C4-2B (cell line): ENCODE data around the gene ZNF281.

Experiments used
- ZFX ChIP-seq: fragments of 450-650 bp; IDR thresholded peaks from 2 replicates; pipeline ENCODE4 v1.6.1; 2017
- TF ChIP-seq, protein P1 (sequence below): fragments of 450-650 bp; conservative IDR thresholded peaks from 2 replicates; pipeline ENCODE4 v1.5.1; 2017; ENCODE audit warnings: mild to moderate bottlenecking

GRCh38 chr1:200378096-200378495, 31.7 kb downstream of the ZNF281 start:
- TF ChIP-seq, protein P1, sequence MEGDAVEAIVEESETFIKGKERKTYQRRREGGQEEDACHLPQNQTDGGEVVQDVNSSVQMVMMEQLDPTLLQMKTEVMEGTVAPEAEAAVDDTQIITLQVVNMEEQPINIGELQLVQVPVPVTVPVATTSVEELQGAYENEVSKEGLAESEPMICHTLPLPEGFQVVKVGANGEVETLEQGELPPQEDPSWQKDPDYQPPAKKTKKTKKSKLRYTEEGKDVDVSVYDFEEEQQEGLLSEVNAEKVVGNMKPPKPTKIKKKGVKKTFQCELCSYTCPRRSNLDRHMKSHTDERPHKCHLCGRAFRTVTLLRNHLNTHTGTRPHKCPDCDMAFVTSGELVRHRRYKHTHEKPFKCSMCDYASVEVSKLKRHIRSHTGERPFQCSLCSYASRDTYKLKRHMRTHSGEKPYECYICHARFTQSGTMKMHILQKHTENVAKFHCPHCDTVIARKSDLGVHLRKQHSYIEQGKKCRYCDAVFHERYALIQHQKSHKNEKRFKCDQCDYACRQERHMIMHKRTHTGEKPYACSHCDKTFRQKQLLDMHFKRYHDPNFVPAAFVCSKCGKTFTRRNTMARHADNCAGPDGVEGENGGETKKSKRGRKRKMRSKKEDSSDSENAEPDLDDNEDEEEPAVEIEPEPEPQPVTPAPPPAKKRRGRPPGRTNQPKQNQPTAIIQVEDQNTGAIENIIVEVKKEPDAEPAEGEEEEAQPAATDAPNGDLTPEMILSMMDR, result no peak
- no peak for TF ChIP-seq ZFX
